ENCODE results near the gene BRD3.

Gene BRD3

GRCh38 chr9:134029248-134030226 lies 38.3 kb downstream of the BRD3 start:
- no peak overlapping the region for H3K18ac ChIP-seq (ENCODE audit: low read length)
- H3K23ac ChIP-seq (ENCODE audit: low read length) = no peak overlapping the region
- no peak overlapping the region for H2BK120ac ChIP-seq (ENCODE audit: low read depth, low read length)
- H2BK5ac ChIP-seq (ENCODE audit: low read length) = no peak overlapping the region
- H3K4me2 ChIP-seq (ENCODE audit: low read length) = no peak overlapping the region
- no peak overlapping the region for H2BK15ac ChIP-seq (replicated peaks; ENCODE audit: low read depth)
- no peak overlapping the region for H2AK5ac ChIP-seq (ENCODE audit: low read length)
- peaks cover 2% of the 10 kb centered on the region for H3K4me1 ChIP-seq (ENCODE audit: control insufficient read depth, low read depth, low read length)
- H3K9ac ChIP-seq (ENCODE audit: low read length) = no peak overlapping the region
- no peak overlapping the region for H4K8ac ChIP-seq (ENCODE audit: low read depth, low read length)
- H3K27me3 ChIP-seq (ENCODE audit: insufficient read depth, low read length, poor library complexity) = no peaks in the 10 kb centered on the region
- no peak overlapping the region for H3K56ac ChIP-seq (ENCODE audit: low read length)
- no peak overlapping the region for H3K27ac ChIP-seq (ENCODE audit: low read depth, low read length)
- no peaks in the 10 kb centered on the region for H3K79me1 ChIP-seq (ENCODE audit: low read length)
- H3K4ac ChIP-seq (ENCODE audit: low read depth, low read length) = no peak overlapping the region
- peaks cover 15% of the 10 kb centered on the region for H3K36me3 ChIP-seq (ENCODE audit: control insufficient read depth, insufficient read depth, low read length)
- WGBS (ENCODE audit: extremely low coverage, insufficient coverage, low lambda C conversion rate) = no CpG with 5 or more reads among the region's 21 CpGs
- no peak overlapping the region for H4K5ac ChIP-seq (ENCODE audit: low read length)
- no peak for DNase-seq
- no peak overlapping the region for H3K4me3 ChIP-seq (ENCODE audit: low read length)
- no peaks in the 10 kb centered on the region for H3K79me2 ChIP-seq (ENCODE audit: control insufficient read depth, insufficient read depth, low read length)

GRCh38 chr9:134028575-134029247 lies 39.1 kb downstream of the BRD3 start:
- no CpG with 5 or more reads among the region's 22 CpGs for WGBS (ENCODE audit: extremely low coverage, insufficient coverage, low lambda C conversion rate)
- peaks cover 9% of the 10 kb centered on the region for H3K36me3 ChIP-seq (ENCODE audit: control insufficient read depth, insufficient read depth, low read length)

DNA sequence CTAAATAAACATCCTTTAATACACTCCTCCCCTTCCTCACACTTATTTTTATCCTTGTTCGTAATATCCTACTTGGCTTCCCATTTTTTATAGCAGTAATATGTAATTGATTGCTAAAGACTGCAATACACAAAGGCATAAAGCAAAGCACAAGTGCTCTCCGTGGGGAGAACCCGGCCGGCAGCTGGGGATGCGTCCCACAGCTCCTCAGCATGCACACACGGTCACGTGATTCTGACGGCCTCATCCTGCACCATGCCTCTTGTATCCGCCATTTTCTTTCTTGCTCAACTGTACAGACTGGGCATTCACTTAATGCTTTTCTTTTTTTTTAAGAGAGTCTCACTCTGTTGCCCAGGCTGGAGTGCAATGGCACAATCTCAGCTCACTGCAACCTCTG lies 39.8 kb downstream of the BRD3 start:
- Histone ChIP-seq H3K4me2 (ENCODE audit: low read length) (no peak overlapping the region), H3K18ac (ENCODE audit: low read length) (no peak overlapping the region), H4K8ac (ENCODE audit: low read depth, low read length) (no peak overlapping the region), H2BK15ac (replicated peaks; ENCODE audit: low read depth) (no peak overlapping the region), H3K79me1 (ENCODE audit: low read length) (no peaks in the 10 kb centered on the region), H3K36me3 (ENCODE audit: control insufficient read depth, insufficient read depth, low read length) (peaks cover 4% of the 10 kb centered on the region), H3K79me2 (ENCODE audit: control insufficient read depth, insufficient read depth, low read length) (no peaks in the 10 kb centered on the region), H2BK5ac (ENCODE audit: low read length) (no peak overlapping the region), H3K4me1 (ENCODE audit: control insufficient read depth, low read depth, low read length) (peaks cover 2% of the 10 kb centered on the region), H3K23ac (ENCODE audit: low read length) (no peak overlapping the region), H3K4me3 (ENCODE audit: low read length) (no peak overlapping the region), H2AK5ac (ENCODE audit: low read length) (no peak overlapping the region), H2BK120ac (ENCODE audit: low read depth, low read length) (no peak overlapping the region), H3K27ac (ENCODE audit: low read depth, low read length) (no peak overlapping the region), H3K27me3 (ENCODE audit: insufficient read depth, low read length, poor library complexity) (no peaks in the 10 kb centered on the region), H3K9ac (ENCODE audit: low read length) (no peak overlapping the region), H3K4ac (ENCODE audit: low read depth, low read length) (no peak overlapping the region), H4K5ac (ENCODE audit: low read length) (no peak overlapping the region), H3K56ac (ENCODE audit: low read length) (no peak overlapping the region)
- DNase-seq = no peak
- 100% methylated on average over 1 of the region's 9 CpGs for WGBS (ENCODE audit: extremely low coverage, insufficient coverage, low lambda C conversion rate)

More at GRCh38 chr9:134028575-134029247, 39.1 kb downstream of the BRD3 start:
- Histone ChIP-seq H3K79me1 (ENCODE audit: low read length) (no peaks in the 10 kb centered on the region), H3K4me2 (ENCODE audit: low read length) (no peak overlapping the region), H3K23ac (ENCODE audit: low read length) (no peak overlapping the region), H2BK5ac (ENCODE audit: low read length) (no peak overlapping the region), H4K8ac (ENCODE audit: low read depth, low read length) (no peak overlapping the region), H3K4me3 (ENCODE audit: low read length) (no peak overlapping the region), H3K56ac (ENCODE audit: low read length) (no peak overlapping the region), H3K27ac (ENCODE audit: low read depth, low read length) (no peak overlapping the region), H3K79me2 (ENCODE audit: control insufficient read depth, insufficient read depth, low read length) (no peaks in the 10 kb centered on the region), H2BK15ac (replicated peaks; ENCODE audit: low read depth) (no peak overlapping the region), H3K9ac (ENCODE audit: low read length) (no peak overlapping the region), H3K27me3 (ENCODE audit: insufficient read depth, low read length, poor library complexity) (no peaks in the 10 kb centered on the region), H4K5ac (ENCODE audit: low read length) (no peak overlapping the region), H2BK120ac (ENCODE audit: low read depth, low read length) (no peak overlapping the region), H3K18ac (ENCODE audit: low read length) (no peak overlapping the region), H3K4me1 (ENCODE audit: control insufficient read depth, low read depth, low read length) (peaks cover 2% of the 10 kb centered on the region), H3K4ac (ENCODE audit: low read depth, low read length) (no peak overlapping the region), H2AK5ac (ENCODE audit: low read length) (no peak overlapping the region)
- DNase-seq = no peak

DNA sequence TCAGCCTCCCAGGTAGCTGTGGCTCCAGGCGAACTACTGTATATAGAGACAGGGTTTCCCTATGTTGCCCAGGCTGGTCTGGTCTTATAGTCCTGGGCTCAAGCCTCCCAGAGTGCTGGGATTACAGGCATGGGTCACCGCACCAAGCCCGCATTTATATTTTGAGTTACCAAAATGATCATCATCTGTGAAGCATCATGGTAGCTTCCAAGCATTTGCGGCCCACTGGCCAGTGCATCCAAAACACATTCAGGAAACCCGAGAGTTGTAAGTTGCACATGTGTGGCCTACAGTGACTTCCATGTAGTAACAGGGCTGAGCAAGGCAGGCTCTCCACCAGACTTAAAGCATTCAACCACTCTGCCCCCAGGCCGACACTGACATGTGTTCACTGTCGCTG lies 40.3 kb downstream of the BRD3 start:
- Histone ChIP-seq H3K4ac (ENCODE audit: low read depth, low read length) (no peak overlapping the region), H2BK15ac (replicated peaks; ENCODE audit: low read depth) (no peak overlapping the region), H4K8ac (ENCODE audit: low read depth, low read length) (no peak overlapping the region), H3K4me3 (ENCODE audit: low read length) (no peak overlapping the region), H3K36me3 (ENCODE audit: control insufficient read depth, insufficient read depth, low read length) (peaks cover 3% of the 10 kb centered on the region), H2BK5ac (ENCODE audit: low read length) (no peak overlapping the region), H3K4me2 (ENCODE audit: low read length) (no peak overlapping the region), H4K5ac (ENCODE audit: low read length) (no peak overlapping the region), H2BK120ac (ENCODE audit: low read depth, low read length) (no peak overlapping the region), H3K27me3 (ENCODE audit: insufficient read depth, low read length, poor library complexity) (no peaks in the 10 kb centered on the region), H3K79me1 (ENCODE audit: low read length) (no peaks in the 10 kb centered on the region), H3K4me1 (ENCODE audit: control insufficient read depth, low read depth, low read length) (peaks cover 2% of the 10 kb centered on the region), H3K9ac (ENCODE audit: low read length) (no peak overlapping the region), H2AK5ac (ENCODE audit: low read length) (no peak overlapping the region), H3K27ac (ENCODE audit: low read depth, low read length) (no peak overlapping the region), H3K56ac (ENCODE audit: low read length) (no peak overlapping the region), H3K18ac (ENCODE audit: low read length) (no peak overlapping the region), H3K23ac (ENCODE audit: low read length) (no peak overlapping the region), H3K79me2 (ENCODE audit: control insufficient read depth, insufficient read depth, low read length) (no peaks in the 10 kb centered on the region)
- no peak for DNase-seq
- WGBS (ENCODE audit: extremely low coverage, insufficient coverage, low lambda C conversion rate) = no CpG with 5 or more reads among the region's 7 CpGs

DNA sequence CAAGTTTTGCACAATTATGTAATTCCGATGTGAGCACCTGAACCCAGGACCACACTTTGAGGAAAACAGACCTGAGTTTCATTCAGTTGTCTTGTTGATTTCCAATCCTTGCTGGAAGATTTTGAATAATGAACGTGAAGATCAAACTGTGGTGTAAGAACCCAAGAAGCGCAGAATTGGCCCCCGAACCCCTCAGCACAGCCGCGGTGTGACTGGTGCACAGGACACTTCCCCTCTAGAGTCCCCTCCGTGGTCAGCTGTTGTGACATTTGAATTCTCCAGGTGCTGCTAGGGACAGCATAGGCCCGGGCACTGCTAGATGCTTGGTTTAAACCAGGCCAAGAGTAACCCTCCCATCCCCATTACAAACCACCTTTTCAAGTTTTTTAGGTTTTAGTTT lies 40.8 kb downstream of the BRD3 start:
- Histone ChIP-seq H3K18ac (ENCODE audit: low read length) (no peak overlapping the region), H4K8ac (ENCODE audit: low read depth, low read length) (no peak overlapping the region), H2AK5ac (ENCODE audit: low read length) (no peak overlapping the region), H3K23ac (ENCODE audit: low read length) (no peak overlapping the region), H2BK120ac (ENCODE audit: low read depth, low read length) (no peak overlapping the region), H4K5ac (ENCODE audit: low read length) (no peak overlapping the region), H2BK15ac (replicated peaks; ENCODE audit: low read depth) (no peak overlapping the region), H2BK5ac (ENCODE audit: low read length) (no peak overlapping the region), H3K4ac (ENCODE audit: low read depth, low read length) (no peak overlapping the region), H3K4me3 (ENCODE audit: low read length) (no peak overlapping the region), H3K36me3 (ENCODE audit: control insufficient read depth, insufficient read depth, low read length) (peaks cover 3% of the 10 kb centered on the region), H3K27me3 (ENCODE audit: insufficient read depth, low read length, poor library complexity) (no peaks in the 10 kb centered on the region), H3K9ac (ENCODE audit: low read length) (no peak overlapping the region), H3K56ac (ENCODE audit: low read length) (no peak overlapping the region), H3K79me1 (ENCODE audit: low read length) (no peaks in the 10 kb centered on the region), H3K27ac (ENCODE audit: low read depth, low read length) (no peak overlapping the region), H3K4me1 (ENCODE audit: control insufficient read depth, low read depth, low read length) (peaks cover 2% of the 10 kb centered on the region), H3K4me2 (ENCODE audit: low read length) (no peak overlapping the region), H3K79me2 (ENCODE audit: control insufficient read depth, insufficient read depth, low read length) (no peaks in the 10 kb centered on the region)
- no CpG with 5 or more reads among the region's 8 CpGs for WGBS (ENCODE audit: extremely low coverage, insufficient coverage, low lambda C conversion rate)
- DNase-seq = no peak
